HG03575 (cell line): Measurements from ENCODE around the gene GOLT1B.

Experiments
- ATAC-seq: cut with Tn5 transposase; IDR thresholded peaks from one replicate; pipeline ENCODE4 v1.9.1; 2021; ENCODE audit not compliant: unreplicated experiment, insufficient number of reproducible peaks, low FRiP score; ENCODE audit errors: extremely low read depth

GOLT1B gene

GRCh38 chr12:21516281-21516680 lies 14.7 kb downstream of the GOLT1B start:
- no peak for ATAC-seq

- ATAC-seq, result no peak
Measured at GRCh38 chr12:21518451-21518850, 16.9 kb downstream of the GOLT1B start.

- ATAC-seq, result no peak
Measured at GRCh38 chr12:21521541-21521940, 20.0 kb downstream of the GOLT1B start.

- no peak for ATAC-seq
Measured at GRCh38 chr12:21523148-21523547, 21.6 kb downstream of the GOLT1B start.

- ATAC-seq, result no peak
Measured at GRCh38 chr12:21526053-21526452, 24.5 kb downstream of the GOLT1B start, which contains the start of gene SPX. Gene SPX, plus strand, starts transcription at chr12:21526296. Its CDS starts 177 bp downstream, at chr12:21526473.

GRCh38 chr12:21526721-21527345 lies 25.2 kb downstream of the GOLT1B start:
- ATAC-seq, result no peak

GRCh38 chr12:21527451-21528180 lies 26.0 kb downstream of the GOLT1B start:
- peak; percentile 64 for ATAC-seq

GRCh38 chr12:21528953-21529352 lies 27.4 kb downstream of the GOLT1B start:
- ATAC-seq, result no peak

GRCh38 chr12:21529456-21529855 lies 27.9 kb downstream of the GOLT1B start:
- ATAC-seq, result no peak

- no peak for ATAC-seq
Measured at GRCh38 chr12:21538061-21538653, 36.6 kb downstream of the GOLT1B start.

GRCh38 chr12:21539797-21540196 lies 38.2 kb downstream of the GOLT1B start:
- ATAC-seq, result no peak

- no peak for ATAC-seq
Measured at GRCh38 chr12:21541773-21542172, 40.2 kb downstream of the GOLT1B start.

- ATAC-seq, result no peak
Measured at GRCh38 chr12:21542403-21542802, 40.8 kb downstream of the GOLT1B start.

- no peak for ATAC-seq
Measured at GRCh38 chr12:21543151-21543550, 41.6 kb downstream of the GOLT1B start.

GRCh38 chr12:21545557-21545956 lies 44.0 kb downstream of the GOLT1B start:
- no peak for ATAC-seq

GRCh38 chr12:21546716-21547115 lies 45.1 kb downstream of the GOLT1B start:
- no peak for ATAC-seq

- ATAC-seq, result no peak
Measured at GRCh38 chr12:21547437-21547836, 45.8 kb downstream of the GOLT1B start.

- ATAC-seq, result no peak
Measured at GRCh38 chr12:21551841-21552465, 50.4 kb downstream of the GOLT1B start.

GRCh38 chr12:21552635-21553328 lies 51.2 kb downstream of the GOLT1B start:
- ATAC-seq, result no peak
